Measurements from ENCODE around the gene UBE2L5. TPM values are rescaled to one million over a fixed set of nuclear protein-coding genes. Genes with fewer than 3 reads are reported as not detected.

The UBE2L5 gene
- total RNA-seq, 1 experiment from 2014 or later: not detected

DNA sequence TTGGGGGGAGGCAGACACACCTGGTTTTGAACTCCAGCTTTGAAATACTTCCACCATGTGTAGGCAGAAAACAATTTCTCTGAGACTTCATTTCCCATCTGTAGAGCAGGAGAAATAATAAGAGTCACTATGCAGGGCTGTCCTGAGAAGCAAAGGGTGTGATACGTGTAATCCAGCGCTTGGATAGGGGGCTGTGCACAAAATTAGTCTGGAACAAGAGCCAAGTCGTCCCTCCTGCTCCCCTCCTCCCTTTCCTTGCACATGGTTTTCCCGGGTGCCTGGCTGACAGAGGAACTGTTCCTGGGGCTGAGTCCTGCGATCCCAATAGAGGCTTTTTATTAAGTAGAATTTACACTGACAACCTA is 29.6 kb upstream of the UBE2L5 start:
- DNase-seq (no peak), ATAC-seq (no peak)
- no peak overlapping the region for H3K4me3 ChIP-seq (ENCODE audit: low read length)
- no peak overlapping the region for H3K4me2 ChIP-seq (ENCODE audit: low read length)
- TF ChIP-seq, protein P1, sequence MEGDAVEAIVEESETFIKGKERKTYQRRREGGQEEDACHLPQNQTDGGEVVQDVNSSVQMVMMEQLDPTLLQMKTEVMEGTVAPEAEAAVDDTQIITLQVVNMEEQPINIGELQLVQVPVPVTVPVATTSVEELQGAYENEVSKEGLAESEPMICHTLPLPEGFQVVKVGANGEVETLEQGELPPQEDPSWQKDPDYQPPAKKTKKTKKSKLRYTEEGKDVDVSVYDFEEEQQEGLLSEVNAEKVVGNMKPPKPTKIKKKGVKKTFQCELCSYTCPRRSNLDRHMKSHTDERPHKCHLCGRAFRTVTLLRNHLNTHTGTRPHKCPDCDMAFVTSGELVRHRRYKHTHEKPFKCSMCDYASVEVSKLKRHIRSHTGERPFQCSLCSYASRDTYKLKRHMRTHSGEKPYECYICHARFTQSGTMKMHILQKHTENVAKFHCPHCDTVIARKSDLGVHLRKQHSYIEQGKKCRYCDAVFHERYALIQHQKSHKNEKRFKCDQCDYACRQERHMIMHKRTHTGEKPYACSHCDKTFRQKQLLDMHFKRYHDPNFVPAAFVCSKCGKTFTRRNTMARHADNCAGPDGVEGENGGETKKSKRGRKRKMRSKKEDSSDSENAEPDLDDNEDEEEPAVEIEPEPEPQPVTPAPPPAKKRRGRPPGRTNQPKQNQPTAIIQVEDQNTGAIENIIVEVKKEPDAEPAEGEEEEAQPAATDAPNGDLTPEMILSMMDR (conservative IDR thresholded peaks at IDR 0.05; ENCODE audit: low read depth, low read length): no peak
- TF ChIP-seq EZH2phosphoT487 (IDR thresholded peaks at IDR 0.05; ENCODE audit: borderline replicate concordance, low read length): no peak
- TF ChIP-seq EZH2 (IDR thresholded peaks at IDR 0.05; ENCODE audit: low read length, unreplicated experiment): no peak
- ChIA-PET POLR2A (ENCODE audit: unreplicated experiment) (no interaction called here), CTCF (no interaction called here)
- no peak overlapping the region for H3K27ac ChIP-seq (ENCODE audit: low read length)
- H3K9ac ChIP-seq (ENCODE audit: low read length): no peak overlapping the region
- H3K79me2 ChIP-seq (ENCODE audit: low read length): no peaks in the 10 kb centered on the region
- H3F3A ChIP-seq (ENCODE audit: low read length, unreplicated experiment): no peaks in the 10 kb centered on the region
- H3K27me3 ChIP-seq (ENCODE audit: low read length): no peaks in the 10 kb centered on the region
- H2AFZ ChIP-seq (ENCODE audit: low read length): no peak overlapping the region
- intact Hi-C loops (cut with micrococcal nuclease): no loop called here
- H3K9me2 ChIP-seq (replicated peaks; ENCODE audit: low read length): no peaks in the 10 kb centered on the region
- H3K4me1 ChIP-seq (ENCODE audit: insufficient read depth, low read length): peaks cover 5% of the 10 kb centered on the region
- no TSS peak for BruUV-seq (replicated peaks)
- no peaks in the 10 kb centered on the region for H4K20me1 ChIP-seq (ENCODE audit: low read length)
- no peaks in the 10 kb centered on the region for H3K9me3 ChIP-seq (ENCODE audit: low read length)
- no peaks in the 10 kb centered on the region for H3K36me3 ChIP-seq (ENCODE audit: low read depth, low read length)

DNA sequence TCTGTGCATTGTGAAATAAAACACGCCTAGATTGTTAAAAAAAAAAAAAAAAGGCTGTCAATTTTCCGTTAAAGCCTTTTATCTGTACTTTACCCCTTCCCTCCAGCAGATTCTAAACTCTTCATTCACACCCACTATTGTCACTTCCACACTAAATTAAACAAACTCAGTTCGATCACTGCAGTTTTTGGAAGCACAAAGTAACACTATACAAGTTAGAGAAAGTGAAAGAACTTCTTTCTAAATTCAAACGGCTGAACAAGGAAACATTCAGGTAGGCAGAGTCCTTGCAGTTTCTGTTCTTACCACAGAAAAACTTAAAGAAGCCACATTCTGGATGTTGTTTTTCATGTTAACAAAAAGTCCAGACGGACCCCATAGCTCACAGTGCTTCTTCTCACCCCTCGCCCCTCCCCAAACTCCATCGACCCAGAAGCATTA is 27.5 kb upstream of the UBE2L5 start:
- H2AFZ ChIP-seq (ENCODE audit: low read length): peak overlapping the region; percentile 96
- peaks cover 5% of the 10 kb centered on the region for H3K4me1 ChIP-seq (ENCODE audit: insufficient read depth, low read length)
- intact Hi-C loops (cut with micrococcal nuclease): loop anchor here (2.0 kb wide), 1 partner anchor 262 kb away; no protein-coding TSS in a partner anchor
- POLR2A ChIA-PET (ENCODE audit: unreplicated experiment): no interaction called here
- DNase-seq (peak; percentile 7), ATAC-seq (peak; percentile 39)
- no peaks in the 10 kb centered on the region for H3K36me3 ChIP-seq (ENCODE audit: low read depth, low read length)
- H3K4me2 ChIP-seq (ENCODE audit: low read length): peak overlapping the region; percentile 95
- H3F3A ChIP-seq (ENCODE audit: low read length, unreplicated experiment): no peaks in the 10 kb centered on the region
- no peaks in the 10 kb centered on the region for H3K9me3 ChIP-seq (ENCODE audit: low read length)
- no TSS peak for BruUV-seq (replicated peaks)
- no peaks in the 10 kb centered on the region for H3K79me2 ChIP-seq (ENCODE audit: low read length)
- H3K9me2 ChIP-seq (replicated peaks; ENCODE audit: low read length): no peaks in the 10 kb centered on the region
- peak overlapping the region; percentile 57 for H3K9ac ChIP-seq (ENCODE audit: low read length)
- no peaks in the 10 kb centered on the region for H3K27me3 ChIP-seq (ENCODE audit: low read length)
- H3K27ac ChIP-seq (ENCODE audit: low read length): peak overlapping the region; percentile 46
- H4K20me1 ChIP-seq (ENCODE audit: low read length): no peaks in the 10 kb centered on the region
- H3K4me3 ChIP-seq (ENCODE audit: low read length): peak overlapping the region; percentile 78
- TF ChIP-seq EZH2 (IDR thresholded peaks at IDR 0.05; ENCODE audit: low read length, unreplicated experiment) (no peak), EZH2phosphoT487 (IDR thresholded peaks at IDR 0.05; ENCODE audit: borderline replicate concordance, low read length) (no peak)
- TF ChIP-seq, protein P1 (conservative IDR thresholded peaks at IDR 0.05; ENCODE audit: low read depth, low read length): no peak
- CTCF ChIA-PET: interaction anchor here (0.6 kb wide), 2 partner anchors 8 to 27 kb away, joined by 3 read pairs; no protein-coding TSS in a partner anchor

All from PC-3 (cell line).